ENCODE data around the gene GLB1L2.

Gene GLB1L2

GRCh38 chr11:134358856-134359490 lies 27.2 kb downstream of the GLB1L2 start:
- TF ChIP-seq CTCF (IDR thresholded peaks at IDR 0.05; ENCODE audit: control extremely low read depth, extremely low read depth, low read depth, missing control alignments): no peak
- ChIA-PET POLR2A (no interaction called here), CTCF (interaction anchor here (0.9 to 1.8 kb wide), 4 partner anchors 9 to 366 kb away, joined by 3 to 9 read pairs (median 3); no protein-coding TSS in a partner anchor)
- DNase-seq (ENCODE audit: extremely low spot score): no peak

- DNase-seq (ENCODE audit: extremely low spot score): no peak
- CTCF ChIA-PET: interaction anchor here (0.9 to 1.8 kb wide), 4 partner anchors 9 to 366 kb away, joined by 3 to 9 read pairs (median 3); no protein-coding TSS in a partner anchor
- no peak for TF ChIP-seq CTCF (IDR thresholded peaks at IDR 0.05; ENCODE audit: control extremely low read depth, extremely low read depth, low read depth, missing control alignments)
- POLR2A ChIA-PET: no interaction called here
These were observed 27.9 kb downstream of the GLB1L2 start for GRCh38 chr11:134359646-134360045.

- DNase-seq (ENCODE audit: extremely low spot score): peak; percentile 87
- ChIA-PET POLR2A (no interaction called here), CTCF (interaction anchor here (1.0 to 1.8 kb wide), 3 partner anchors 9 to 219 kb away, joined by 3 to 9 read pairs (median 3); no protein-coding TSS in a partner anchor)
- TF ChIP-seq CTCF (IDR thresholded peaks at IDR 0.05; ENCODE audit: control extremely low read depth, extremely low read depth, low read depth, missing control alignments): peak; percentile 76
These were observed 28.5 kb downstream of the GLB1L2 start for GRCh38 chr11:134360050-134360835.

- CTCF ChIA-PET: interaction anchor here (0.7 kb wide), 1 partner anchor 24 kb away, joined by 3 read pairs; no protein-coding TSS in a partner anchor
- POLR2A ChIA-PET: no interaction called here
- no peak for DNase-seq (ENCODE audit: extremely low spot score)
- TF ChIP-seq CTCF (IDR thresholded peaks at IDR 0.05; ENCODE audit: control extremely low read depth, extremely low read depth, low read depth, missing control alignments): no peak
These were observed 29.9 kb downstream of the GLB1L2 start for GRCh38 chr11:134361661-134362060.

GRCh38 chr11:134362192-134362901 lies 30.6 kb downstream of the GLB1L2 start:
- CTCF ChIA-PET: no interaction called here

More at GRCh38 chr11:134362192-134362901, 30.6 kb downstream of the GLB1L2 start:
- TF ChIP-seq CTCF (IDR thresholded peaks at IDR 0.05; ENCODE audit: control extremely low read depth, extremely low read depth, low read depth, missing control alignments): no peak
- POLR2A ChIA-PET: no interaction called here
- no peak for DNase-seq (ENCODE audit: extremely low spot score)
